OCI-LY7 (cell line): Measurements from ENCODE around the gene ASB1. TPM values are rescaled to one million over a fixed set of nuclear protein-coding genes. Genes with fewer than 3 reads are reported as not detected.

ENCODE experiments used
- BruUV-seq: library from RNA; stranded (reverse); fragments of 400-500 nt; replicated peaks from 2 replicates; lab custom pipeline; 2021; lab: Mats Ljungman, UMichigan
- CTCF ChIA-PET: fragments of 300-600 bp; sonication (Branson Sonifier 250); formaldehyde crosslinking; loops from one replicate; lab custom pipeline; 2022; ENCODE audit warnings: antibody characterized with exemption; ENCODE audit not compliant: unreplicated experiment; lab: Charles Lee
- POLR2A ChIA-PET: fragments of 300-600 bp; sonication (Branson Sonifier 250); formaldehyde crosslinking; loops from one replicate; lab custom pipeline; 2022; ENCODE audit warnings: antibody characterized with exemption; lab: Charles Lee
- DNase-seq: peaks from one replicate; pipeline ENCODE4 v3.0.0-alpha.2; 2015; ENCODE audit warnings: low spot score
- H2AFZ ChIP-seq: fragments of 200-600 bp; sonication (generic), shearing (Covaris generic); 2 replicates; pipeline ENCODE4 v1.6.1; 2014; ENCODE audit warnings: mild to moderate bottlenecking, antibody characterized with exemption, low read length, moderate library complexity
- H3K27ac ChIP-seq: fragments of 200-600 bp; sonication (generic); 2 replicates; pipeline ENCODE4 v1.5.1; 2014; ENCODE audit warnings: mixed run types, low read depth, mild to moderate bottlenecking, moderate library complexity, low read length, inconsistent platforms; ENCODE audit not compliant: poor library complexity, severe bottlenecking
- H3K36me3 ChIP-seq: fragments of 200-600 bp; sonication (generic); 2 replicates; pipeline ENCODE4 v1.6.1; 2014; ENCODE audit warnings: mild to moderate bottlenecking, antibody characterized with exemption, low read length, moderate library complexity, mixed read lengths; ENCODE audit not compliant: insufficient read depth
- H3K4me1 ChIP-seq: fragments of 200-600 bp; sonication (generic); 2 replicates; pipeline ENCODE4 v1.5.1; 2014; ENCODE audit warnings: mild to moderate bottlenecking, low read length; ENCODE audit not compliant: insufficient read depth, poor library complexity, severe bottlenecking
- H3K4me2 ChIP-seq: fragments of 200-600 bp; sonication (generic); 2 replicates; pipeline ENCODE4 v1.6.1; 2014; ENCODE audit warnings: mild to moderate bottlenecking, low read length
- H3K4me3 ChIP-seq: fragments of 200-600 bp; sonication (generic); 2 replicates; pipeline ENCODE4 v1.5.1; 2014; ENCODE audit warnings: mild to moderate bottlenecking, low read depth, low read length; ENCODE audit not compliant: poor library complexity, severe bottlenecking
- H3K79me2 ChIP-seq: fragments of 200-600 bp; sonication (generic); 2 replicates; pipeline ENCODE4 v1.6.1; 2016; ENCODE audit warnings: low read depth, mild to moderate bottlenecking, low read length, moderate library complexity, mixed read lengths; ENCODE audit not compliant: insufficient read depth
- H3K9me2 ChIP-seq: fragments of 200-600 bp; sonication (generic); 2 replicates; pipeline ENCODE4 v1.6.1; 2016; ENCODE audit warnings: mild to moderate bottlenecking, low read length, mixed read lengths; ENCODE audit not compliant: insufficient read depth
- H3K9me3 ChIP-seq: fragments of 200-600 bp; sonication (generic); 2 replicates; pipeline ENCODE4 v1.6.1; 2014; ENCODE audit warnings: mild to moderate bottlenecking, mixed run types, low read length, mixed read lengths
- H4K20me1 ChIP-seq: fragments of 200-600 bp; sonication (generic); 2 replicates; pipeline ENCODE4 v1.6.1; 2014; ENCODE audit warnings: mild to moderate bottlenecking, antibody characterized with exemption, low read length, moderate library complexity, mixed read lengths; ENCODE audit not compliant: insufficient read depth
- EZH2phosphoT487 ChIP-seq: fragments of 200-600 bp; sonication (generic); IDR thresholded peaks from 2 replicates; pipeline ENCODE4 v1.6.1; 2018; ENCODE audit warnings: low read depth, borderline replicate concordance, mild to moderate bottlenecking, mixed run types, antibody characterized with exemption, low read length, moderate library complexity, mixed read lengths
- intact Hi-C: fragments of 100-400 bp; cut with micrococcal nuclease; formaldehyde crosslinking; loops from one replicate; pipeline ENCODE4 v1.10.0; 2022; ENCODE audit not compliant: unreplicated experiment
- total RNA-seq, 2 experiments: library from RNA; depleted of rRNA in 1 of 2; stranded (reverse); fragments of >200 nt in 1 of 2; shearing (Covaris generic) in 1 of 2; gene quantifications; 2 replicates each; pipeline ENCODE4 v1.2.3, GENCODE V29; 2014 to 2022
- TF ChIP-seq, protein P1 (sequence below): fragments of 200-600 bp; sonication (generic); conservative IDR thresholded peaks from 2 replicates; pipeline ENCODE4 v1.5.1; 2014; ENCODE audit warnings: mild to moderate bottlenecking, antibody characterized with exemption, low read length, moderate library complexity, mixed read lengths

Gene ASB1
- total RNA-seq, 2 experiments from 2014 or later: 19.4 to 37.7 TPM

DNA sequence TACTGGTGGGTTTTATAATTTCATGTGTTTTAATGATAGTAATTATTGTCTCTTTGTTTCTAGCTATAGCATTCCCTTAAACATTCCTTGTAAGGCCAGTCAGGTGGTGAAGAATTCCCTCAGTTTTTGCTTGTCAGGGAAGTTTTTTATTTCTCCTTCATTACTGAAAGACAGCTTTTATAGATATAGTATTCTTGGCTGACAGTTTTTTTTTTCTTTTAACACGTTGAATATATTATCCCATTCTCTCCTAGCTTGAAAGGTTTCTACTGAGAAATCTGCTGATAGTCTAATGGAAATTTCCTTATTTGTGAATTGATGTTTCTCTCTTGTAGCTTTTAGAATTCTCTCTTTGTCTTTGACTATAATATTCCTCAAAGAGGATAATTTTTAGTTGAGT, 46.8 kb downstream of the ASB1 start:
- no TSS peak for BruUV-seq
- CTCF ChIA-PET: no interaction called here
- intact Hi-C loops: no loop called here

DNA sequence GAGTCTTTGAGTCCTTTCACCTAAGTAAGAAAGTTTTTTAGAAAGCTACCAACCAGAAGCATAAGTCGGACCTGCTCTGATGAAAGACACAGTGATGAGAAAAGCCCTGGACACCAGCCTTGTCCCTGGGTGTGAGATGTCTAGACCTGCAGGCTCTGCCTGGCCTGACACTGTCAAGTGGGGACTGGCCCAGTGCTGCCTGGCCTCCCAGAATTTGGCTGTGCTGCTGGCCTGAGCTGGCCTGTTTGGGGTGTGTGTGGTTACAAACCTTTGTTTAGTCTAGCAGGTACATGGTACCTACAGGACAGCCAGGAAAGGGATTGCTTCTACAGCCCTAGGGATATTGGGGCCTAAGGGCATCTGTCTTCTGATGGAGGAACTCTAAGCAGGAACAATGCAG, 48.3 kb downstream of the ASB1 start:
- no peaks in the 10 kb centered on the region for H3K4me1 ChIP-seq
- no peaks in the 10 kb centered on the region for H4K20me1 ChIP-seq
- CTCF ChIA-PET: interaction anchor here (0.6 kb wide), 1 partner anchor 720 kb away, joined by 3 read pairs; no protein-coding TSS in a partner anchor
- intact Hi-C loops: no loop called here
- no peaks in the 10 kb centered on the region for H3K9me2 ChIP-seq
- no peak overlapping the region for H3K4me2 ChIP-seq
- no peak overlapping the region for H2AFZ ChIP-seq
- H3K27ac ChIP-seq: no peak overlapping the region
- DNase-seq: no peak
- TF ChIP-seq EZH2phosphoT487: no peak
- TF ChIP-seq, protein P1, sequence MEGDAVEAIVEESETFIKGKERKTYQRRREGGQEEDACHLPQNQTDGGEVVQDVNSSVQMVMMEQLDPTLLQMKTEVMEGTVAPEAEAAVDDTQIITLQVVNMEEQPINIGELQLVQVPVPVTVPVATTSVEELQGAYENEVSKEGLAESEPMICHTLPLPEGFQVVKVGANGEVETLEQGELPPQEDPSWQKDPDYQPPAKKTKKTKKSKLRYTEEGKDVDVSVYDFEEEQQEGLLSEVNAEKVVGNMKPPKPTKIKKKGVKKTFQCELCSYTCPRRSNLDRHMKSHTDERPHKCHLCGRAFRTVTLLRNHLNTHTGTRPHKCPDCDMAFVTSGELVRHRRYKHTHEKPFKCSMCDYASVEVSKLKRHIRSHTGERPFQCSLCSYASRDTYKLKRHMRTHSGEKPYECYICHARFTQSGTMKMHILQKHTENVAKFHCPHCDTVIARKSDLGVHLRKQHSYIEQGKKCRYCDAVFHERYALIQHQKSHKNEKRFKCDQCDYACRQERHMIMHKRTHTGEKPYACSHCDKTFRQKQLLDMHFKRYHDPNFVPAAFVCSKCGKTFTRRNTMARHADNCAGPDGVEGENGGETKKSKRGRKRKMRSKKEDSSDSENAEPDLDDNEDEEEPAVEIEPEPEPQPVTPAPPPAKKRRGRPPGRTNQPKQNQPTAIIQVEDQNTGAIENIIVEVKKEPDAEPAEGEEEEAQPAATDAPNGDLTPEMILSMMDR: no peak
- POLR2A ChIA-PET: no interaction called here
- H3K9me3 ChIP-seq: peaks cover 8% of the 10 kb centered on the region; the same call in 1 of the 2 replicates
- H3K4me3 ChIP-seq: no peak overlapping the region
- BruUV-seq: no TSS peak
- no peaks in the 10 kb centered on the region for H3K36me3 ChIP-seq
- H3K79me2 ChIP-seq: no peaks in the 10 kb centered on the region

More for the DNA sequence above, 46.8 kb downstream of the ASB1 start:
- no peak overlapping the region for H2AFZ ChIP-seq
- H3K9me2 ChIP-seq: no peaks in the 10 kb centered on the region
- H3K9me3 ChIP-seq: peaks cover 10% of the 10 kb centered on the region; the same call in 1 of the 2 replicates
- no peaks in the 10 kb centered on the region for H3K79me2 ChIP-seq
- H3K4me2 ChIP-seq: no peak overlapping the region
- POLR2A ChIA-PET: interaction anchor here (0.6 to 0.9 kb wide), 2 partner anchors 9 to 30 kb away, joined by 3 to 4 read pairs; no protein-coding TSS in a partner anchor
- H4K20me1 ChIP-seq: no peaks in the 10 kb centered on the region
- H3K27ac ChIP-seq: no peak overlapping the region
- TF ChIP-seq, protein P1: no peak
- TF ChIP-seq EZH2phosphoT487: no peak
- H3K36me3 ChIP-seq: no peaks in the 10 kb centered on the region
- H3K4me3 ChIP-seq: no peak overlapping the region
- H3K4me1 ChIP-seq: no peaks in the 10 kb centered on the region
- DNase-seq: no peak

DNA sequence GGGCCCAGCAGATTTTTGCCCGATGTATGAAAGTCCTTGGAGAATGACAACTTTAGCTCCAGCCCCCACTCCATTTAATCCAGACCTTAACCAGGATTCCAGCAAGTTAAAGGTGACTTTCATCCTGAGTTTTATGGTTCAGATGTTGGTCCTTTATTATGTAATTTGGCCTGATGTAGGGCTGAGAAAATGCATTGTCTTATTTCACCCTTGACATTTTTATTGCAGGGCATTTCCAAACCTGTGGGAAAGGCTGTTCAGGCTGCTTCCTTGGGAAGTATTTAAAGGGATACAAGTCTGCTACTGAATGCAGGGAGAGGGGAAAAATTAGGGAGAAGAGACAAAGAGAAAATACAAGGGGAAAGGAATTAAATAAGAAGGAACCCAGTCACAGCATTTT, 48.8 kb downstream of the ASB1 start:
- no peak for DNase-seq
- ChIA-PET CTCF (no interaction called here), POLR2A (no interaction called here)
- no peak for TF ChIP-seq EZH2phosphoT487
- TF ChIP-seq, protein P1: no peak
- no peak overlapping the region for H2AFZ ChIP-seq
- H3K4me1 ChIP-seq: no peaks in the 10 kb centered on the region
- H3K27ac ChIP-seq: no peak overlapping the region
- H3K79me2 ChIP-seq: no peaks in the 10 kb centered on the region
- intact Hi-C loops: no loop called here
- no peak overlapping the region for H3K4me3 ChIP-seq
- no peaks in the 10 kb centered on the region for H3K9me2 ChIP-seq
- no peaks in the 10 kb centered on the region for H4K20me1 ChIP-seq
- H3K4me2 ChIP-seq: no peak overlapping the region
- BruUV-seq: no TSS peak
- H3K9me3 ChIP-seq: peaks cover 13% of the 10 kb centered on the region; the same call in 1 of the 2 replicates
- H3K36me3 ChIP-seq: no peaks in the 10 kb centered on the region
